8988T (cell line): ENCODE measurements around the gene SPON1.
"Not testable (repeated sequence)": the region's sequence is repeated elsewhere in the genome, so short reads cannot be mapped to it uniquely, and the experiment has no call there.

Experiments used
- DNase-seq: peaks from one replicate; pipeline ENCODE4 v3.0.0; 2011

Gene SPON1

GRCh38 chr11:14042686-14043465 is 80.4 kb downstream of the SPON1 start:
- DNase-seq: no peak

GRCh38 chr11:14044916-14045315 is 82.4 kb downstream of the SPON1 start:
- DNase-seq: no peak

GRCh38 chr11:14045417-14045816 is 82.9 kb downstream of the SPON1 start:
- DNase-seq: no peak

- DNase-seq: no peak
Observed at GRCh38 chr11:14052198-14052597, 89.7 kb downstream of the SPON1 start.

GRCh38 chr11:14054116-14055107 is 91.9 kb downstream of the SPON1 start:
- no peak for DNase-seq

GRCh38 chr11:14055936-14056335 is 93.4 kb downstream of the SPON1 start:
- DNase-seq: no peak

- DNase-seq: no peak
Observed at GRCh38 chr11:14058061-14058460, 95.5 kb downstream of the SPON1 start.

GRCh38 chr11:14059491-14059890 is 97.0 kb downstream of the SPON1 start:
- DNase-seq: no peak

GRCh38 chr11:14061721-14062120 is 99.2 kb downstream of the SPON1 start:
- DNase-seq: no peak

GRCh38 chr11:14065141-14065540 is 102.6 kb downstream of the SPON1 start:
- DNase-seq: no peak

GRCh38 chr11:14065681-14066080 is 103.2 kb downstream of the SPON1 start:
- DNase-seq: no peak

GRCh38 chr11:14067686-14068085 is 105.2 kb downstream of the SPON1 start:
- DNase-seq: no peak

- DNase-seq: no peak
Observed at GRCh38 chr11:14070896-14071295, 108.4 kb downstream of the SPON1 start.

GRCh38 chr11:14073849-14074476 is 111.4 kb downstream of the SPON1 start:
- DNase-seq: no peak

- no peak for DNase-seq
Observed at GRCh38 chr11:14075118-14076078, 112.9 kb downstream of the SPON1 start.

- DNase-seq: no peak
Observed at GRCh38 chr11:14079011-14079410, 116.5 kb downstream of the SPON1 start.

GRCh38 chr11:14079797-14080196 is 117.3 kb downstream of the SPON1 start:
- no peak for DNase-seq

GRCh38 chr11:14081581-14082231 is 119.2 kb downstream of the SPON1 start:
- no peak for DNase-seq

- no peak for DNase-seq
Observed at GRCh38 chr11:14082338-14082737, 119.8 kb downstream of the SPON1 start.

GRCh38 chr11:14088861-14089260 is 126.3 kb downstream of the SPON1 start:
- not testable (repeated sequence) for DNase-seq

GRCh38 chr11:14089690-14090462 is 127.4 kb downstream of the SPON1 start:
- DNase-seq: no peak
